Measurements from ENCODE around the gene SEC63.
"Not testable (repeated sequence)": the region's sequence is repeated elsewhere in the genome, so short reads cannot be mapped to it uniquely, and the experiment has no call there.

SEC63 gene

GRCh38 chr6:107972413-107973096 lies 14.5 kb upstream of the SEC63 start:
- DNase-seq: no peak

DNA sequence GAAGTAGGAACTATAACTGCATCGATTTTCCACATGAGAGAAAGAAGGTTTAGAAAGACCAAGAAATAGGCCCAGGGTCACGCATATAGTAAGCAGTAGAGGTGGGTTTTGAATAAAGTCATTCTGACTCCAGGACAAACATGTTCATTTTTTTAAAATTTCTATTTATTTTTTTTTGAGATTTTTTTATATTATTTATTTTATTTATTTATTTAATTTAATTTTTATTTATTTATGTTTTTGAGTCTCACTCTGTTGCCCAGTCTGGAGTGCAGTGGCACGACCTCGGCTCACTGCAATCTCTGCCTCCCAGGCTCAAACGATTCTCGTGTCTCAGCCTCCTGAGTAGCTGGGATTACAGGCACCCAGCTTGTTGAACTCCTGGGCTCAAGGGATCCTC lies 13.2 kb upstream of the SEC63 start:
- no peak for DNase-seq

- no peak for DNase-seq
Observed at GRCh38 chr6:107970255-107970654, 12.2 kb upstream of the SEC63 start.

- no peak for DNase-seq
Observed at GRCh38 chr6:107968081-107968480, 10.1 kb upstream of the SEC63 start.

DNA sequence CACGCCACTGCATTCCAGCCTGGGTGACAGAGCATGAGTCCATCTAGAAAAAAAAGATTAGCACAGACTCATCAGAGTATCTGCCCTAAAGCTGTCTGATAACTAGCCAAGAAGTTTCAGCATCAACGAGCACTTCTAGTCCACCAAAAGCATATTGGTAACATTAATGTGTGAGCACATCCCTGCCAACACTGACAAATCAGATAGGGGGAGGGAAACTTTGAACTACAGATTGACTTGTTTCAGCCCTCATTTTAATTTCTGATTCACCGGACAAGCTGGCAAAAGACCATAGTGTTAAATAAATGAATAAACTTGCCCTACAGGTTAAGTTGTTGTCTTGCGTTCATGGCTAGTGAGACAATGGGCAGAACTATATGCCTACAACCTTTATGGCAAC lies 7.7 kb upstream of the SEC63 start:
- DNase-seq: no peak

DNA sequence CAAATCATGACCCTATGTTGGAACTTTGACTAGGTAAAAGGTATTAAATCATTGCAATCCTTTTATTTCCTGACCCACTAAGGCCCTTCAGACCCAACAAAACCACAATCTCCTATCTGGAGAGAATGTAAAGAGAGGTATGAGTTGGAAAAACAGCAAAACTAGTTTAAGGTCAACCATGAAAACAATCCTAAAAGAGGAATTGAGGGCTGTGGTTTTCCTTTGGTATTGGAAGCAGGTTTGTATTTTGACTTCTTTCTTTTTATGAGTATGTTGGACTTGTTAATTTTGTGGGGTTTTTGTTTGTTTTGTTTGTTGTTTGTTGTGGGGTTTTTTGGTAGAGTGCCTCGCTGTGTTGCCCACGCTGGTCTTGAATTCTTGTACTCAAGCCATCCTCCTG lies 4.7 kb upstream of the SEC63 start:
- DNase-seq: no peak

- no peak for DNase-seq
Observed at GRCh38 chr6:107959392-107959791, 1.4 kb upstream of the SEC63 start.

DNA sequence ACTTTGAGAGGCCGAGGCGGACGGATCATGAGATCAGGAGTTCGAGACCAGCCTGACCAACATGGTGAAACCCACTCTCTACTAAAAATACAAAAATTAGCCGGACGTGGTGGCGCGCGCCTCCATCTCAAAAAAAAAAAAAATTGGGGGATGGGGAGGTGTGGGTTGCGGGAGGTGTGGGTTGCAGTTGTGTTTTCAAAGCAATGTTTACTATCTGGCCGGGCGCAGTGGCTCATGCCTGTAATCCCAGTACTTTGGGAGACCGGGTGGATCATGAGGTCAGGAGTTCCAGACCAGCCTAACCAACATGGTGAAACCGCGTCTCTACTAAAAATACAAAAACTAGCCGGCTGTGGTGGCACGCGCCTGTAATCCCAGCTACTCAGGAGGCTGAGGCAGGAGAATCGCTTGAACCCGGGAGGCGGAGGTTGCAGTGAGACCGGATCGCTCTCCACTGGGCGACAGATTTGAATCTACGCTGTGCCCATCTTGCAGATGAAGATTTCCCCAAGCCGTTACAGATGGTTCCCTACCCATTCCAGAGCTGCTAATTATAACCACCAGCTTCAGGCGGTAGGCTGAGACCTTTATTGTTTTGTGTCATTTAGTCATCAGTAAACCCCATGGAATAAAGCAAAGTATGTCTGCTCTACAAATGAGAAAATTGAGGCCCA lies 818 bp upstream of the SEC63 start:
- not testable (repeated sequence) for DNase-seq

DNA sequence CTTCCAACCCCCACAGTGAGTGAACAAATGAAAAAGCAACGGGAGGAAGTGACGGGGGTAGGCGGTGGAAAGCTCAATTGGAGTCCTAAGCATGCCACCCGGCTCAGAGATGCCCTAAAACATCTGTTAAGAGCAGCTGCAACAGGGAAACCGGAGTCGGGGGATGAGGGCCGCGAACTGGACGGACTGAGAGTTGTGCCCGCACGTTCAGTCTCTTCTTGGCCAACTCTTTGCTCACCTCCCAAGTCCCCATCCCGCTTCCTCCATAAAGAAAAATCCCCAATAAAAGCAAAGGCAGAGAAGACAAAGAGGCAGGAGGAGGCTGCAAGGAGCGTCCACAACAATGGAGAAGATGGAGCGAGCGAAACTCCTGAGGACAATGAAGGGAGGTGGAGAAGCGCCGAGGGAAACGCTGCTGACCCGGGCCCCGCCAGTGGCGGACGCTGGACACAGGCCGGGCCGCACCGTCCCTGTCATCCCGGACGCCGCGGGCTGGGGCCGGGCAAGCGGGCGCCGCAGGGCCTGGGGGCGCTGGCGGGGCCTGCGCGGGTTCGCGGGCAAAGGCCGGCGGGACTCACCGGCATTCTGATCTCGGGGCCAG lies 600 bp downstream of the SEC63 start:
- no peak for DNase-seq

DNA sequence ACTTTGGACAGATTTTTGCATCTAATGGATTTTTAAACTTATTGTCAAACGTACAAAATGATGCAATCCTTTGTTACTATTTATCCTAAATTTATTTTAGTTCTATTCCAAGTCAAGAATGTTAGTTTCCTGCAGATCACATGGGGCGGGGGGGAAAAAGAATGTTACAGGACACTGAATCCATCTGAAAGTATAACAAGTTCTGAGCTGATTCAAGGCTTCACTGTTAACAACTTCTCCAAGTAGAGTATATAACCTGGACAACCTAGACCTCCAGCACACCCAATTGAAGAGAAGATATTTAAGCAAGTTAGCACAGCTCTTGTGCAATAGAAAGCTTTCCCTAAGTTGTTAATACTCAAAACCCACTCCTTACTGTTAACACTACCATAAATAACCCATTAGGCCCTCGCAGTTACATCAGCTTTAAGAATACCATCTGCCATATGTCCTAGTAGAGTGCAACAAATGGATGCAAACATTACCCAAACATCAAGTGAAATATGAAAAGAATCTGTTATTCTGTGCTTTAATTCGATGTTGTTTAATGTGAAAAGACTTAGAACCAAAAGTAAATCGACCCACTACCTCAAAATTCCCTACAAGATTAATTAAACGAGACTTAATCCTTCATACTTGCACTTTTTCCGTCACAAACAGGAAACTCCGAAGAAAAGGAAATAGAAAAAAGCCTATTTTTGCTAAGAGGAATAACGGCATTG lies 1.3 kb downstream of the SEC63 start:
- DNase-seq: no peak

- no peak for DNase-seq
Observed at GRCh38 chr6:107956181-107956580, 1.8 kb downstream of the SEC63 start.

DNA sequence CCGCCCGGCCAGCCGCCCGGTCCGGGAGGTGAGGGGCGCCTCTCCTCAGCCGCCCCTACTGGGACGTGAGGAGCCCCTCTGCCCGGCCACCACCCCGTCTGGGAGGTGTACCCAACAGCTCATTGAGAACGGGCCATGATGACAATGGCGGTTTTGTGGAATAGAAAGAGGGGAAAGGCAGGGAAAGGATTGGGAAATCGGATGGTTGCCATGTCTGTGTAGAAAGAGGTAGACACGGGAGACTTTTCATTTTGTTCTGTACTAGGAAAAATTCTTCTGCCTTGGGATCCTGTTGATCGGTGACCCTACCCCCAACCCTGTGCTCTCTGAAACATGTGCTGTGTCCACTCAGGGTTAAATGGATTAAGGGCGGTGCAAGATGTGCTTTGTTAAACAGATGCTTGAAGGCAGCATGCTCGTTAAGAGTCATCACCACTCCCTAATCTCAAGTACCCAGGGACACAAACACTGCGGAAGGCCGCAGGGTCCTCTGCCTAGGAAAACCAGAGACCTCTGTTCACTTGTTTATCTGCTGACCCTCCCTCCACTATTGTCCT lies 4.1 kb downstream of the SEC63 start:
- DNase-seq: not testable (repeated sequence)

DNA sequence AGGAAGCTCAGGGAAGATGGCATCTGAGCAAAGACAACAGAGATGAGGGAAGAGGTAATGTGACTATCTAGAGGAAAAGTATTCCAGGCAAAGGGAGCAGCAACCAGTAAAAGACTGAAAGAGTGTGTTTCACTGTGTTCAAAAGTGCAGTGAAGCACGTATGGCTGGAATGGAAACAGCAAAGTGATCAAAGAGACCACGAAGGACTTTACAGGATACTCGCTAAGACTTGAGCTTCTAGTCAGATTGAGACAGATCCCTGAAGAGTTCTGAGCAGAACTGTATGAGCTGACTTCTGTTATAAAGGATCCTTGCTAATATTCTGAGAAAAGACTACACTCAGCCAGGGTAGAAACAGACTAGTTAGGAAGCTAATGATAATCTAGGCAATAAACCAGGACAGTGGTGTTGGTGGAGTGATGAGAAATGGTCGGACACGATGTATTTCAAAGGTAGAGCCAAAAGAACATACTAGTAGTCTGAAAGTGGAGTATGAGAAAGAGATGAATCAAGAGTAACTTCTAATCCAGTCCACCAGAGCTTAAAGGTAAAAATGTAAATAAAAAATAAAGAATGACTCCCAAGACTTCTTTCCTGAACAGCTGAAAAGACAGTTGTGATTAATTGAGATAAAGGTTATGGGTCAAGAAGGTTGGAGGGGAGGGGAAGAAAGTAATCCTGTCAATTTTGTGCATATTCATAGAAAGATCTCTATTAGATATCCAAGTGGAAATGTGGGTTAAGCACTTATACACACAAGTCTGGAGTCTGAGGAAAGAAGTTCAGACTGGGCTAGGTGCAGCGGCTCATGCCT lies 14.2 kb downstream of the SEC63 start:
- no peak for DNase-seq

- no peak for DNase-seq
Observed at GRCh38 chr6:107942142-107942541, 15.9 kb downstream of the SEC63 start.

GRCh38 chr6:107941627-107942026 lies 16.4 kb downstream of the SEC63 start:
- no peak for DNase-seq

DNA sequence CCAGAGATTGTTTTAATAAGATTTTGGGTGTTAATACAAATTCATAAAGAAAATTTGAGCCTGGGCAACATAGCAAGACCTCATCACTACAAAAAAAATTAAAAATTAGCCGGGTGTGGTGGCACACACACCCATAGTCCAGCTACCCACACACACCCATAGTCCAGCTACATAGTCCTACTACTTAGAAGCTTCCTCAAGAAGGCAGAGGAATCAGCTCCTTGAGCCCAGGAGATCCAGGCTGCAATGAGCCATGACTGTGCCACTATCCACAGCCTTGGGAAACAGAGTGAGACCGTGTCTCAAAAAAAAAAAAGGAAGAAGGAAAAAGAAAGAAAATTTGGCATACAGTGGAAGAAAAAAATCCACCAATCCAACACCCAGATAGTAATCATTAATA lies 16.8 kb downstream of the SEC63 start:
- DNase-seq: no peak

- not testable (repeated sequence) for DNase-seq
Observed at GRCh38 chr6:107936910-107937292, 21.1 kb downstream of the SEC63 start.

GRCh38 chr6:107936162-107936909 lies 21.7 kb downstream of the SEC63 start:
- no peak for DNase-seq

GRCh38 chr6:107934229-107934628 lies 23.8 kb downstream of the SEC63 start:
- DNase-seq: not testable (repeated sequence)

DNA sequence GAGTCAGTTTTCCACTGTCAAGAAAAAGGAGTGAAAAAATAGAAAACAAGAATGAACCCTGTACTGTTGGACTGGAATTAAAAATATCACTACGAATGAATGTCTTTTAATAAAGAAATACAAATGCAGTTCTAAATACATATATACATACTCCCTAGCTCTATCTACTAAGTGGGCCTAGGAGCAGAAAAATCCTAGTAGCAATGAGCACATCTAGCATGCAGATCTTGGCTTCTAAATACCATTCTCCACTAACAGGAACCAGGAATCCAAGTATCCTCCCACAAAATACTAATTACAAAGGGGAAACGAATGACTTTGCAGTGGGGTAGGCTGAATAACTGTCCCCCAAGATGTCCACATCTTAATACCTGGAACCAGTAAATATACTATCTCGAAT lies 25.4 kb downstream of the SEC63 start:
- no peak for DNase-seq

DNA sequence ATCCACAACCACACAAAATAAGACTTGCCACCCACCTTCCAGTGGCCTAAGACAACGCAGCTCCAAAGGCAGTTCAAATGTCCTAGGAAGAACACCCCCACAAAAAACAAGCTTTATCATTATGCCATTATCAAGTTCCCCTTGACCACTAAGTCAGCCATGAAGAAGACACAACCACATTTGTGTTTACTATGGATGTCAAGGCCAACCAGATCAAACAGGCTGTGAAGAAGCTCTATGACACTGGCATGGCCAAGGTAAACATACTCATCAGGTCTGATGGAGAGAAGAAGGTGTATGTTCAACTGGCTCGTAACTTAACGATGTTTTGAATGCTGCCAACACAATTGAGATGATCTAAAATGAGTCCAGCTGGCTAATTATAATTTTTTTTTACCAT lies 26.1 kb downstream of the SEC63 start:
- no peak for DNase-seq

- DNase-seq: no peak
Observed at GRCh38 chr6:107928984-107929383, 29.0 kb downstream of the SEC63 start.

All from NCI-H526 treated with DMSO at 0.1 percent for 48 hours (cell line).